Osteocyte (in vitro differentiated cells): Measurements from ENCODE around the gene DYRK1A. TPM values are rescaled to one million over a fixed set of nuclear protein-coding genes. Genes with fewer than 3 reads are reported as not detected.

Experiments
- DNase-seq: peaks from one replicate; pipeline ENCODE4 v3.0.0; 2021; ENCODE audit warnings: mixed read lengths; ENCODE audit not compliant: unreplicated experiment; ENCODE audit errors: extremely low spot score
- H3K27ac Mint-ChIP-seq: one replicate; pipeline ENCODE4 v1.8.0; 2021; ENCODE audit warnings: mild to moderate bottlenecking, mixed read lengths; ENCODE audit not compliant: unreplicated experiment
- H3K27me3 Mint-ChIP-seq: one replicate; pipeline ENCODE4 v1.8.0; 2021; ENCODE audit warnings: mixed read lengths; ENCODE audit not compliant: unreplicated experiment
- H3K36me3 Mint-ChIP-seq: one replicate; pipeline ENCODE4 v1.8.0; 2021; ENCODE audit warnings: mixed read lengths; ENCODE audit not compliant: unreplicated experiment
- H3K4me1 Mint-ChIP-seq: one replicate; pipeline ENCODE4 v1.8.0; 2021; ENCODE audit warnings: mixed read lengths; ENCODE audit not compliant: unreplicated experiment
- H3K4me3 Mint-ChIP-seq: one replicate; pipeline ENCODE4 v1.8.0; 2021; ENCODE audit warnings: mild to moderate bottlenecking, moderate library complexity, mixed read lengths; ENCODE audit not compliant: unreplicated experiment
- H3K9me3 Mint-ChIP-seq: one replicate; pipeline ENCODE4 v1.8.0; 2021; ENCODE audit warnings: mixed read lengths; ENCODE audit not compliant: unreplicated experiment
- total RNA-seq: library from RNA; stranded (reverse); gene quantifications from 2 replicates; pipeline ENCODE4 v1.2.1, GENCODE V29; 2021
- TF ChIP-seq, protein P1 (sequence below): fragments of 200-600 bp; sonication (generic); IDR thresholded peaks from 2 replicates; pipeline ENCODE4 v1.5.0; 2021; ENCODE audit warnings: antibody characterized with exemption, mild to moderate bottlenecking, moderate library complexity

DYRK1A gene
- total RNA-seq, 1 donor from 2014 or later: 63.2 TPM

DNA sequence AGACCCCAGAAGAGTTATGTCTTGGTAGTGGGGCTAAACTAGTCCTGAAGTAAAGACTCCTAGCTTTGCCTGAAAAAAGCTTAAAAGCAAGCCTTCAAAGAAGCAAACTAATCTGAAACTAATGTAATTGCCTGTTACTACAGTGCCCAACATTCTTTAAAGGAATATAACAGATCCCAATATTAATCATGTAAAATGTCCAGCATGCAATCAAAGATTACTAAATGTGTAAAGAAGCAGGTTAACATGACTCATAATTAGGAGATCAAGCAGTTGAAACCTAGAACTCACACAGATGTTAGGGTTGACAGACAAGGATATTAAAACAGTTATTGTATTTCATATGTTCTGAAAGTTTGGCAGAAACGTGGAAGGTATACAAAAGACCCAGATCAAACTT lies 17.8 kb downstream of the DYRK1A start:
- no peaks in the 10 kb centered on the region for H3K27me3 Mint-ChIP-seq

DNA sequence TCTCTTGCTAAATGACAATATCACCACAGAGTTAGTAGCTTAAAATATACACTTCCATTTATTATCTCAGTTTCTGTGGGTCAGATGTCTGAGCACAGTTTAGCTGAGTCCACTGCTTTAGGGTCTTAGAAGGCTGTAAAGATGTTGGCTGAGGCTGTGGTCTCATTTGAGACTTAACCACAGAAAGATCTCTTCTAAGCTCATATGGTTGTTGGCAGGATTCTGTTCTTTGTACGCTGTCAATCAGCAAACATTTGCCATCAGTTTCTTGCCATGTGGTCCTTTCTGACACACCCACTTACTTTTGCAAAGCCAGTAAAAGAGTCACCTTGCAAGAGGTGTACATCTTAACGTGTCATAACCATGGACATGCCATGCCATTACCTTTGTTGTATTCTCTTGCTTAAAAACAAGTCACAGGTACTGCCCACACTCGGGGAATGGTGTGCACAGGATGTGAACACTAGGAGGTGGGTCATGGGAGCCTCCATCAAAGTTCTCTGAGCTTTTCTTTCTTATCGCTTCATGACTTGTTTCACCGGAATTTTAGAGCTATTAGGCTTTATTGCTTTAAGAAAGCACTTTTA lies 18.7 kb downstream of the DYRK1A start:
- peaks cover 51% of the 10 kb centered on the region for H3K4me1 Mint-ChIP-seq
- peaks cover 7% of the 10 kb centered on the region for H3K9me3 Mint-ChIP-seq
- DNase-seq: no peak
- no peak overlapping the region for H3K27ac Mint-ChIP-seq
- no peaks in the 10 kb centered on the region for H3K27me3 Mint-ChIP-seq
- peaks cover 3% of the 10 kb centered on the region for H3K36me3 Mint-ChIP-seq
- TF ChIP-seq, protein P1, sequence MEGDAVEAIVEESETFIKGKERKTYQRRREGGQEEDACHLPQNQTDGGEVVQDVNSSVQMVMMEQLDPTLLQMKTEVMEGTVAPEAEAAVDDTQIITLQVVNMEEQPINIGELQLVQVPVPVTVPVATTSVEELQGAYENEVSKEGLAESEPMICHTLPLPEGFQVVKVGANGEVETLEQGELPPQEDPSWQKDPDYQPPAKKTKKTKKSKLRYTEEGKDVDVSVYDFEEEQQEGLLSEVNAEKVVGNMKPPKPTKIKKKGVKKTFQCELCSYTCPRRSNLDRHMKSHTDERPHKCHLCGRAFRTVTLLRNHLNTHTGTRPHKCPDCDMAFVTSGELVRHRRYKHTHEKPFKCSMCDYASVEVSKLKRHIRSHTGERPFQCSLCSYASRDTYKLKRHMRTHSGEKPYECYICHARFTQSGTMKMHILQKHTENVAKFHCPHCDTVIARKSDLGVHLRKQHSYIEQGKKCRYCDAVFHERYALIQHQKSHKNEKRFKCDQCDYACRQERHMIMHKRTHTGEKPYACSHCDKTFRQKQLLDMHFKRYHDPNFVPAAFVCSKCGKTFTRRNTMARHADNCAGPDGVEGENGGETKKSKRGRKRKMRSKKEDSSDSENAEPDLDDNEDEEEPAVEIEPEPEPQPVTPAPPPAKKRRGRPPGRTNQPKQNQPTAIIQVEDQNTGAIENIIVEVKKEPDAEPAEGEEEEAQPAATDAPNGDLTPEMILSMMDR: no peak
- H3K4me3 Mint-ChIP-seq: no peak overlapping the region

More for the DNA sequence above, 17.8 kb downstream of the DYRK1A start:
- H3K9me3 Mint-ChIP-seq: peaks cover 7% of the 10 kb centered on the region
- H3K4me3 Mint-ChIP-seq: no peak overlapping the region
- TF ChIP-seq, protein P1: no peak
- no peak for DNase-seq
- peaks cover 52% of the 10 kb centered on the region for H3K4me1 Mint-ChIP-seq
- H3K36me3 Mint-ChIP-seq: peaks cover 3% of the 10 kb centered on the region
- H3K27ac Mint-ChIP-seq: no peak overlapping the region

- H3K27me3 Mint-ChIP-seq: no peaks in the 10 kb centered on the region
- H3K4me1 Mint-ChIP-seq: peaks cover 45% of the 10 kb centered on the region
- H3K27ac Mint-ChIP-seq: no peak overlapping the region
- no peak for DNase-seq
- H3K36me3 Mint-ChIP-seq: peaks cover 3% of the 10 kb centered on the region
- TF ChIP-seq, protein P1: no peak
- no peak overlapping the region for H3K4me3 Mint-ChIP-seq
- H3K9me3 Mint-ChIP-seq: peaks cover 7% of the 10 kb centered on the region
These were observed 19.6 kb downstream of the DYRK1A start for GRCh38 chr21:37386151-37386550.

- H3K27ac Mint-ChIP-seq: peak overlapping the region; percentile 41
These were observed 22.9 kb downstream of the DYRK1A start for GRCh38 chr21:37389456-37389855.

DNA sequence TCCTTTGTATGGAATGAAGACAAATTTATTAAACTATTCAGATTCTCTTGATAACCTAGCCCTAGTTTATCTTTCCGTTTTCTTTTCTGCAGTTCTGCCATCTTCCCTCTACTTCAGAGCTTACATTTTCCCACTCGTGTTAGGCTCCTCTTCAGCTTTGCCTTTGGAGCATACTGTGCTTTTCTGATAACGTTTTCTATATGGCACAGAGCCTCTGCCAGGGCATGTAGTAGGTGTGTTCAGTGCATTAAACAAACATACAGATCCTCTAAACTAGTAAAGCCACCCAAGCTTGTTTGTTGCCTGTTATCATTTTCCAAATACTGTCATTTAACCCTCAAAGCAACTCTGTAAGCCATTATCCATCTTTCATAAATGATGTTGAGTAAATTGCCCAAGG lies 25.1 kb downstream of the DYRK1A start:
- Mint-ChIP-seq H3K9me3 (no peaks in the 10 kb centered on the region), H3K27ac (no peak overlapping the region), H3K36me3 (peaks cover 2% of the 10 kb centered on the region), H3K4me1 (peaks cover 31% of the 10 kb centered on the region), H3K4me3 (no peak overlapping the region), H3K27me3 (no peaks in the 10 kb centered on the region)
- TF ChIP-seq, protein P1: no peak
- no peak for DNase-seq

More at GRCh38 chr21:37389456-37389855, 22.9 kb downstream of the DYRK1A start:
- Mint-ChIP-seq H3K4me1 (peaks cover 39% of the 10 kb centered on the region), H3K4me3 (no peak overlapping the region), H3K27me3 (no peaks in the 10 kb centered on the region), H3K36me3 (peaks cover 3% of the 10 kb centered on the region), H3K9me3 (peaks cover 5% of the 10 kb centered on the region)
- TF ChIP-seq, protein P1: no peak
- DNase-seq: no peak
